GM12864 (cell line): ENCODE measurements around the gene PDCD6IP.

Experiments
- DNase-seq: peaks from one replicate; pipeline ENCODE4 v3.0.0-alpha.2; 2011; ENCODE audit warnings: low read depth
- H3K4me3 ChIP-seq: 2 replicates; pipeline ENCODE4 v1.5.1; 2011; ENCODE audit warnings: mild to moderate bottlenecking, low read depth, low read length, control low read depth
- CTCF ChIP-seq: IDR thresholded peaks from 2 replicates; pipeline ENCODE4 v1.5.1; 2011; ENCODE audit warnings: low read depth, mild to moderate bottlenecking, moderate library complexity, low read length, control low read depth, inconsistent platforms; ENCODE audit errors: missing control alignments

PDCD6IP gene

GRCh38 chr3:33787328-33788009 is 11.0 kb upstream of the PDCD6IP start:
- H3K4me3 ChIP-seq: peak overlapping the region; percentile 7; the same call in 1 of the 2 replicates
- peak; percentile 37 for DNase-seq
- peak; percentile 74 for TF ChIP-seq CTCF

- TF ChIP-seq CTCF: no peak
- no peak overlapping the region for H3K4me3 ChIP-seq
- no peak for DNase-seq
These were observed 9.1 kb upstream of the PDCD6IP start for GRCh38 chr3:33789183-33789954.

DNA sequence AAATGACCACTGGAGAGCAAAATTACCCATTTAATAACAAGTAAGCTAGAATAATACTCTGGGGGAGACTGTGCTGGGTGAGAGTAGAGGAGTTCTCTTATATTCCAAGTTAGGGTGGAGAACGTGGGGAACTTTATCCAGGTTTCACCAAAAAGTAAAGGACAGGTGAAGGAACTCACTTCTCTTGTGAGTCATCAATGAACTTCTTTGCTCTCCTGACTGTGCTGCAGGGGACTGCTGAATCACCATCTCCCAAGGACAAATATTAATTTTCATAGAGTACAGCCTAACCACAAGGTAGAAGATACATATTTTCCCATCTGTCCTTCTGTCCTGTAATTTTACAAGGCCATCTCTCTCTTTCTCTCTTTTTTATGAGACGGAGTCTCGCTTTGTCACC is 8.3 kb upstream of the PDCD6IP start:
- no peak overlapping the region for H3K4me3 ChIP-seq
- no peak for DNase-seq
- TF ChIP-seq CTCF: no peak

DNA sequence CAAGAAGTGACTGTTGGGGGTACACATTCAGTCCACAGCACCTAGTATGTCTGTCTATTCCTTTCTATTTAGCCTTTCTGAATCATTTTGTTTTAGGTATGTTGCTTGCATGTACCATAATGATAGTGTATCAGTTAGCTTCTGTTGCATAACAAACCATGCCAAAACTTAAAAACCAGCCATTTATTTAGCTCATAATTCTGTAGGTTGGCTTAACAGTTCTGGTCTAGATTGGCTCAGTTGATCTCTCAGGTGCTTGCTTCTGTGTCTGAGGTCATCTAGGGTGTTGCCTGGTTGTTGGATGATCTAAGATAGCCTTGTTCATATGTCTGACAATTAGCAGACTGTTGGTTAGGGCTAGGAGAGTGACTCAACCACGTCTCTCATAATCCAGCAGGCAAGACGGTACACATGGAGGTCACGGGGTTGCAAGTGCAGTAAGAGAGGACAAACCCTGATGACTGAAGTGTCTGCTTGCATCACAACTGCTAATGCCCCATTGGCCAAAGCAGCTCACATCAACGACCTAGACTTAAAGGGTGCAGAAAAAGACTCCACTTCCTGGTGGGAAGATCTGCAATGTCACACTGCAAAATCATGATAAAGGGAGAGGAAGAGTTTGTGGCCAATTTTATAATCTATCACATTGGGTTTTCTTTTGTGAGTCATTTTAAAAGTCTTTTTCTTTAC is 6.8 kb upstream of the PDCD6IP start:
- no peak for TF ChIP-seq CTCF
- H3K4me3 ChIP-seq: no peak overlapping the region
- no peak for DNase-seq

DNA sequence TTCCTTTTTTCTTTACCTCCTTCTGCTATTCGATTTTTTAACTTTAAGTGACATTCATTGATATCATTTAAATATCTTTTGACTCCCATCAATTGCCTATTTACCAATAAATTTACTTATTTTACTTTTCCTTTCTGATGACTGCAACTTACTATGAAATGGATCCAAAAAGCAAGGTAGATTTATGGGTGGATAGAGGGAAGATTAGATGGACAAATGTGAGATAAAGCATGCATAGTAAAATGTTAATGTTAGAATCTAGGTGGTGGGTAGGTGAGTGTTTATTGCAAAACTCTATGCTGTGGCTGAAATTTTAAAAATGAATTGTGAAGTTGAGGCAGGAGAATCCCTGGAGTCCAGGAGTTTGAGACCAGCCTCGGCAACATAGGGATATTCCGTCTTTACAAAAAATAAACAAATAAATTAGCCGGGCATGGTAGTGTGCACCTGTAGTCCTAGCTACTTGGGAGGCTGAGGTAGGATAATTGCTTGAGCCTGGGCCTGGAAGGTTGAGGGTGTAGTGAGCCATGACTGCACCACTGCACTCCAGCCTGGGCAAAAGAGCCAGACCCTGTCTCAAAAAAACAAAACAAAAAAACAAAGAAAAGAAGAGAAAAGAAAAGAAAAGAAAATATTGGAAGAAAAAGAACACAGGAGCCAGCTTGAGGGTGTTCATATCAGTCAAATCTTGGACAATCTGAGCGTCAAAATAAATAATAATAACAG is 6.1 kb upstream of the PDCD6IP start:
- H3K4me3 ChIP-seq: no peak overlapping the region
- no peak for DNase-seq
- no peak for TF ChIP-seq CTCF

GRCh38 chr3:33795131-33795530 is 3.3 kb upstream of the PDCD6IP start:
- TF ChIP-seq CTCF: no peak
- DNase-seq: no peak

More at GRCh38 chr3:33795131-33795530, 3.3 kb upstream of the PDCD6IP start:
- no peak overlapping the region for H3K4me3 ChIP-seq
